HCT116 (cell line): Measurements from ENCODE around the gene TTC27. TPM values are rescaled to one million over a fixed set of nuclear protein-coding genes. Genes with fewer than 3 reads are reported as not detected.

Experiments
- ATAC-seq: fragments of 200-7000 bp; cut with Tn5 transposase; 2 replicates; pipeline ENCODE4 v1.9.1; 2020; ENCODE audit warnings: mild to moderate bottlenecking, moderate library complexity
- BruUV-seq: library from RNA; stranded (reverse); fragments of 400-500 nt; replicated peaks from 2 replicates; lab custom pipeline; 2021; lab: Mats Ljungman, UMichigan
- CTCF ChIA-PET: fragments of 300-600 bp; sonication (Branson Sonifier 250); formaldehyde crosslinking; loops from one replicate; lab custom pipeline; 2021; ENCODE audit warnings: antibody characterized with exemption; lab: Charles Lee
- POLR2A ChIA-PET: fragments of 300-600, 350-600 bp; sonication (Branson Sonifier 250); formaldehyde crosslinking; loops from one replicate; lab custom pipeline; 2021; ENCODE audit warnings: antibody characterized with exemption; lab: Charles Lee
- RAD21 ChIA-PET, 2 experiments: fragments of 300-600 bp; sonication (Branson Sonifier 250); formaldehyde crosslinking; loops; one replicate each; lab custom pipeline; 2023; ENCODE audit warnings: low total read pairs in 2 of 2; ENCODE audit not compliant: uncharacterized antibody in 2 of 2, unreplicated experiment in 2 of 2, low non-redundant PET in 1 of 2; lab: Charles Lee
- DNase-seq: peaks from one replicate; pipeline ENCODE4 v3.0.0-alpha.2; 2010; ENCODE audit warnings: low read depth, low spot score
- H2AFZ ChIP-seq: fragments of 200-600 bp; shearing (Covaris generic), sonication (generic); 2 replicates; pipeline ENCODE4 v1.6.1; 2017; ENCODE audit warnings: low read depth, mixed run types, mixed read lengths, antibody characterized with exemption, low read length; ENCODE audit not compliant: poor library complexity, severe bottlenecking
- H3K27ac ChIP-seq: 2 replicates; pipeline ENCODE4 v1.5.1; 2012; ENCODE audit warnings: low read depth, low read length
- H3K27me3 ChIP-seq: fragments of 200-600 bp; sonication (generic); 2 replicates; pipeline ENCODE4 v1.6.1; 2016; ENCODE audit warnings: mixed run types, low read length, mixed read lengths; ENCODE audit not compliant: insufficient read depth
- H3K36me3 ChIP-seq, 2 experiments: fragments of 200-500 bp in 1 of 2; fragments of 200-600 bp in 1 of 2; sonication (Bioruptor generic) in 1 of 2; sonication (generic) in 1 of 2; 2 replicates each; pipeline versions ENCODE4 v1.5.1 to v1.6.1; 2014 to 2016; ENCODE audit warnings: low read length in 2 of 2, inconsistent platforms in 1 of 2, mixed read lengths in 1 of 2, mixed run types in 1 of 2; ENCODE audit not compliant: insufficient read depth in 2 of 2, control insufficient read depth in 1 of 2
- H3K4me1 ChIP-seq, 2 experiments: fragments of 200-600 bp in 1 of 2; sonication (generic) in 1 of 2; 2 replicates each; pipeline versions ENCODE4 v1.5.1 to v1.6.1; 2012 to 2017; ENCODE audit warnings: low read length in 2 of 2, inconsistent platforms in 1 of 2, mild to moderate bottlenecking in 1 of 2, mixed read lengths in 1 of 2, mixed run types in 1 of 2, moderate library complexity in 1 of 2; ENCODE audit not compliant: insufficient read depth in 2 of 2, control insufficient read depth in 1 of 2
- H3K4me2 ChIP-seq: fragments of 200-600 bp; sonication (generic); 2 replicates; pipeline ENCODE4 v1.6.1; 2017; ENCODE audit warnings: mixed run types, low read length, mixed read lengths
- H3K4me3 ChIP-seq, 2 experiments: fragments of 200-600 bp in 1 of 2; sonication (generic) in 1 of 2; replicated peaks in 1 of 2; 2 replicates each; pipeline ENCODE4 v1.5.1; 2011 to 2016; ENCODE audit warnings: low read length in 2 of 2, control low read depth in 1 of 2, low read depth in 1 of 2, mild to moderate bottlenecking in 1 of 2, mixed read lengths in 1 of 2, mixed run types in 1 of 2
- H3K79me2 ChIP-seq: fragments of 200-600 bp; sonication (generic); 2 replicates; pipeline ENCODE4 v1.6.1; 2017; ENCODE audit warnings: mild to moderate bottlenecking, mixed run types, low read length, moderate library complexity, mixed read lengths; ENCODE audit not compliant: insufficient read depth
- H3K9ac ChIP-seq: fragments of 200-600 bp; sonication (generic); 2 replicates; pipeline ENCODE4 v1.6.1; 2016; ENCODE audit warnings: low read length, mixed read lengths
- H3K9me2 ChIP-seq: fragments of 200-600 bp; sonication (generic), shearing (Covaris generic); 2 replicates; pipeline ENCODE4 v1.6.1; 2017; ENCODE audit warnings: mixed run types, mild to moderate bottlenecking, moderate library complexity; ENCODE audit not compliant: insufficient read depth
- H3K9me3 ChIP-seq, 2 experiments: fragments of 200-500 bp in 1 of 2; fragments of 200-600 bp in 1 of 2; sonication (Bioruptor generic) in 1 of 2; sonication (generic) in 1 of 2; 2 replicates each; pipeline ENCODE4 v1.6.1; 2014 to 2017; ENCODE audit warnings: low read length in 2 of 2, mixed read lengths in 2 of 2, inconsistent platforms in 1 of 2, low read depth in 1 of 2, mild to moderate bottlenecking in 1 of 2, mixed run types in 1 of 2, moderate library complexity in 1 of 2; ENCODE audit not compliant: control insufficient read depth in 1 of 2, insufficient read depth in 1 of 2
- H4K20me1 ChIP-seq: fragments of 200-600 bp; sonication (generic), shearing (Covaris generic); 2 replicates; pipeline ENCODE4 v1.6.1; 2017; ENCODE audit warnings: mixed run types, mild to moderate bottlenecking, moderate library complexity; ENCODE audit not compliant: insufficient read depth
- CBX3 ChIP-seq: IDR thresholded peaks from 2 replicates; pipeline ENCODE4 v1.6.1; 2012; ENCODE audit warnings: low read depth
- EGR1 ChIP-seq: IDR thresholded peaks from 2 replicates; pipeline ENCODE4 v1.6.1; 2012; ENCODE audit warnings: low read depth
- ELF1 ChIP-seq: IDR thresholded peaks from 2 replicates; pipeline ENCODE4 v1.6.1; 2012; ENCODE audit warnings: low read depth, borderline replicate concordance
- POLR2A ChIP-seq: IDR thresholded peaks from 2 replicates; pipeline ENCODE4 v1.7.0; 2011; ENCODE audit warnings: borderline replicate concordance; ENCODE audit not compliant: insufficient read depth, insufficient read length; ENCODE audit errors: extremely low read depth
- SIN3A ChIP-seq: IDR thresholded peaks from 2 replicates; pipeline ENCODE4 v1.6.1; 2012; ENCODE audit warnings: low read depth
- SP1 ChIP-seq: IDR thresholded peaks from 2 replicates; pipeline ENCODE4 v1.6.1; 2012; ENCODE audit warnings: low read depth
- YY1 ChIP-seq: IDR thresholded peaks from 2 replicates; pipeline ENCODE4 v1.6.1; 2011; ENCODE audit warnings: low read length, low read depth, moderate library complexity, mild to moderate bottlenecking; ENCODE audit not compliant: insufficient replicate concordance; ENCODE audit errors: extremely low read depth
- intact Hi-C: fragments of 100-400 bp; cut with micrococcal nuclease; formaldehyde crosslinking; loops from 2 replicates; pipeline ENCODE4 v1.10.0; 2022
- total RNA-seq: library from RNA; stranded (reverse); gene quantifications from one replicate; pipeline ENCODE4 v1.2.1, GENCODE V29; 2021; ENCODE audit not compliant: unreplicated experiment
- TF ChIP-seq, protein P1 (sequence below): IDR thresholded peaks from 2 replicates; pipeline ENCODE4 v1.6.1; 2012
- TF ChIP-seq, protein P2 (sequence below): IDR thresholded peaks from 2 replicates; pipeline ENCODE4 v1.6.1; 2012; ENCODE audit warnings: low read depth

The TTC27 gene
- total RNA-seq, 1 experiment from 2014 or later = 24.4 TPM

GRCh38 chr2:32836933-32837332 is 209.1 kb downstream of the TTC27 start:
- Histone ChIP-seq H3K4me1 (no peaks in the 10 kb centered on the region), H4K20me1 (no peaks in the 10 kb centered on the region), H2AFZ (no peak overlapping the region), H3K36me3 (no peaks in the 10 kb centered on the region), H3K4me2 (no peak overlapping the region), H3K4me3 (no peak overlapping the region), H3K9me3 (no peaks in the 10 kb centered on the region), H3K27me3 (no peaks in the 10 kb centered on the region; the same call in 1 of the 2 replicates), H3K9me2 (no peaks in the 10 kb centered on the region), H3K9ac (no peak overlapping the region), H3K27ac (no peak overlapping the region), H3K79me2 (no peaks in the 10 kb centered on the region)
- BruUV-seq = no TSS peak
- DNase-seq (no peak), ATAC-seq (no peak)
- ChIA-PET CTCF (no interaction called here), RAD21 (no interaction called here), POLR2A (no interaction called here)
- intact Hi-C loops = no loop called here
- TF ChIP-seq CBX3 = no peak
- no peak for TF ChIP-seq SP1
- no peak for TF ChIP-seq EGR1
- TF ChIP-seq POLR2A = no peak
- no peak for TF ChIP-seq SIN3A
- no peak for TF ChIP-seq YY1
- no peak for TF ChIP-seq ELF1
- TF ChIP-seq, protein P1, sequence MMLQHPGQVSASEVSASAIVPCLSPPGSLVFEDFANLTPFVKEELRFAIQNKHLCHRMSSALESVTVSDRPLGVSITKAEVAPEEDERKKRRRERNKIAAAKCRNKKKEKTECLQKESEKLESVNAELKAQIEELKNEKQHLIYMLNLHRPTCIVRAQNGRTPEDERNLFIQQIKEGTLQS = no peak
- TF ChIP-seq, protein P2, sequence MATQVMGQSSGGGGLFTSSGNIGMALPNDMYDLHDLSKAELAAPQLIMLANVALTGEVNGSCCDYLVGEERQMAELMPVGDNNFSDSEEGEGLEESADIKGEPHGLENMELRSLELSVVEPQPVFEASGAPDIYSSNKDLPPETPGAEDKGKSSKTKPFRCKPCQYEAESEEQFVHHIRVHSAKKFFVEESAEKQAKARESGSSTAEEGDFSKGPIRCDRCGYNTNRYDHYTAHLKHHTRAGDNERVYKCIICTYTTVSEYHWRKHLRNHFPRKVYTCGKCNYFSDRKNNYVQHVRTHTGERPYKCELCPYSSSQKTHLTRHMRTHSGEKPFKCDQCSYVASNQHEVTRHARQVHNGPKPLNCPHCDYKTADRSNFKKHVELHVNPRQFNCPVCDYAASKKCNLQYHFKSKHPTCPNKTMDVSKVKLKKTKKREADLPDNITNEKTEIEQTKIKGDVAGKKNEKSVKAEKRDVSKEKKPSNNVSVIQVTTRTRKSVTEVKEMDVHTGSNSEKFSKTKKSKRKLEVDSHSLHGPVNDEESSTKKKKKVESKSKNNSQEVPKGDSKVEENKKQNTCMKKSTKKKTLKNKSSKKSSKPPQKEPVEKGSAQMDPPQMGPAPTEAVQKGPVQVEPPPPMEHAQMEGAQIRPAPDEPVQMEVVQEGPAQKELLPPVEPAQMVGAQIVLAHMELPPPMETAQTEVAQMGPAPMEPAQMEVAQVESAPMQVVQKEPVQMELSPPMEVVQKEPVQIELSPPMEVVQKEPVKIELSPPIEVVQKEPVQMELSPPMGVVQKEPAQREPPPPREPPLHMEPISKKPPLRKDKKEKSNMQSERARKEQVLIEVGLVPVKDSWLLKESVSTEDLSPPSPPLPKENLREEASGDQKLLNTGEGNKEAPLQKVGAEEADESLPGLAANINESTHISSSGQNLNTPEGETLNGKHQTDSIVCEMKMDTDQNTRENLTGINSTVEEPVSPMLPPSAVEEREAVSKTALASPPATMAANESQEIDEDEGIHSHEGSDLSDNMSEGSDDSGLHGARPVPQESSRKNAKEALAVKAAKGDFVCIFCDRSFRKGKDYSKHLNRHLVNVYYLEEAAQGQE = no peak
